CD4-positive, CD25-positive, alpha-beta regulatory T cell (primary cell): ENCODE results near the gene AUTS2. TPM values are rescaled to one million over a fixed set of nuclear protein-coding genes. Genes with fewer than 3 reads are reported as not detected.

Source experiments
- ATAC-seq, 2 donors: fragments of 150-1000 bp; cut with Tn5 transposase; one replicate each; pipeline ENCODE4 v1.10.0; 2021; ENCODE audit warnings: low read depth in 2 of 2, moderate number of reproducible peaks in 2 of 2, moderate library complexity in 1 of 2
- DNase-seq, 3 donors: peaks; one replicate each; pipeline versions ENCODE4 v3.0.0 to v3.0.0-alpha.2; 2012 to 2022; ENCODE audit warnings: mixed read lengths in 1 of 3
- H3K27ac ChIP-seq: one replicate; pipeline ENCODE4 v1.7.0; 2013; ENCODE audit warnings: mild to moderate bottlenecking, low read length; ENCODE audit not compliant: insufficient read depth, poor library complexity, severe bottlenecking
- H3K27me3 ChIP-seq: one replicate; pipeline ENCODE4 v1.7.0; 2013; ENCODE audit warnings: low read length; ENCODE audit not compliant: control insufficient read depth, insufficient read depth
- H3K36me3 ChIP-seq: one replicate; pipeline ENCODE4 v1.7.0; 2013; ENCODE audit warnings: mild to moderate bottlenecking, low read length, moderate library complexity; ENCODE audit not compliant: control insufficient read depth, insufficient read depth
- H3K4me1 ChIP-seq: 2 replicates; pipeline ENCODE4 v1.7.0; 2013; ENCODE audit warnings: mild to moderate bottlenecking, low read length; ENCODE audit not compliant: insufficient read depth, control insufficient read depth, poor library complexity, severe bottlenecking
- H3K4me3 ChIP-seq: one replicate; pipeline ENCODE4 v1.7.0; 2013; ENCODE audit warnings: low read depth, mild to moderate bottlenecking, low read length, moderate library complexity
- H3K9me3 ChIP-seq, 2 experiments: 1 replicate in 1 of 2; 2 replicates in 1 of 2; pipeline ENCODE4 v1.7.0; 2013; ENCODE audit warnings: low read length in 2 of 2, mild to moderate bottlenecking in 1 of 2, moderate library complexity in 1 of 2; ENCODE audit not compliant: control insufficient read depth in 2 of 2
- H3K27ac Mint-ChIP-seq, 3 donors: one replicate each; pipeline ENCODE4 v1.8.0; 2020 to 2022; ENCODE audit warnings: mild to moderate bottlenecking in 3 of 3, mixed read lengths in 3 of 3, moderate library complexity in 2 of 3
- H3K27me3 Mint-ChIP-seq: one replicate; pipeline ENCODE4 v1.8.0; 2022; ENCODE audit warnings: mild to moderate bottlenecking, mixed read lengths
- H3K36me3 Mint-ChIP-seq: one replicate; pipeline ENCODE4 v1.8.0; 2020; ENCODE audit warnings: mixed read lengths
- H3K4me1 Mint-ChIP-seq, 4 donors: one replicate each; pipeline ENCODE4 v1.8.0; 2020 to 2022; ENCODE audit warnings: mixed read lengths in 4 of 4, mild to moderate bottlenecking in 1 of 4
- H3K4me3 Mint-ChIP-seq, 4 donors: one replicate each; pipeline ENCODE4 v1.8.0; 2020 to 2022; ENCODE audit warnings: mild to moderate bottlenecking in 4 of 4, mixed read lengths in 4 of 4, moderate library complexity in 3 of 4
- H3K9me3 Mint-ChIP-seq, 7 donors: one replicate each; pipeline ENCODE4 v1.8.0; 2020 to 2022; ENCODE audit warnings: mixed read lengths in 7 of 7, mild to moderate bottlenecking in 3 of 7, moderate library complexity in 2 of 7
- polyA plus RNA-seq, 4 donors: library from polyadenylated mRNA; unstranded; fragments of 300-500 nt; fragmentation: Illumina TruSeq; gene quantifications; one replicate each; pipeline ENCODE4 v1.2.3, GENCODE V29; 2021
- total RNA-seq: library from RNA; stranded (reverse); gene quantifications from one replicate; pipeline ENCODE4 v1.2.3, GENCODE V29; 2022

AUTS2 gene
- total and polyA plus RNA-seq, 5 donors from 2014 or later = 0.47 to 32.4 (median 0.74) TPM

DNA sequence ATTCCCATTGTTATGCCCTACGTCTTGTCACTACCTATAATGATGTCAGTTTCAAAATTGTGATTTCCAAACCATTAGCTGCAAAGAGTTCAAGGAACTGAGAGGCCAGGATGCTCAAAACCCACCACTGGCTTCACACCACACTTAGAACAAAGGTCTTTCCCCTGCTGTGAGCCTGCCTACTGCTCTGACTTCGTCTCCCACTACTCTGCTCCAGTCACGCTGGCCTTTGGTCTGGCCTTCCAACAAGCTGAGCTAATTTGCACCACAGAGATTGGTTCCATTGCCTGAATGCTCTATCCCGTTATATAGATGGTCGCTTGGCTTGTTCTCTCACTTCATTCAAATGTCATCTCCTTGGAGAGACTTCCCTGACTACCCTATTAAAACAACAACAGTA, 961.5 kb downstream of the AUTS2 start:
- Histone ChIP-seq H3K27me3 (no peaks in the 10 kb centered on the region), H3K9me3 (no peaks in the 10 kb centered on the region), H3K4me1 (no peaks in the 10 kb centered on the region), H3K4me3 (no peak overlapping the region), H3K27ac (no peak overlapping the region), H3K36me3 (no peaks in the 10 kb centered on the region)
- no peaks in the 10 kb centered on the region for H3K27me3 Mint-ChIP-seq
- DNase-seq (no peak), ATAC-seq (no peak)
- H3K4me3 Mint-ChIP-seq = peak overlapping the region in 1 of 4 donors; percentile 10
- no peak overlapping the region for H3K27ac Mint-ChIP-seq
- peaks cover 0 to 15% (median 10%) of the 10 kb centered on the region in 7 donors for H3K9me3 Mint-ChIP-seq
- H3K4me1 Mint-ChIP-seq = no peaks in the 10 kb centered on the region
- no peaks in the 10 kb centered on the region for H3K36me3 Mint-ChIP-seq

- H3K4me3 ChIP-seq = no peak overlapping the region
- no peaks in the 10 kb centered on the region for H3K4me1 ChIP-seq
- Mint-ChIP-seq H3K27ac (no peak overlapping the region), H3K4me1 (no peaks in the 10 kb centered on the region), H3K4me3 (no peak overlapping the region), H3K9me3 (peaks cover under 1 to 10% (median 8%) of the 10 kb centered on the region in 7 donors), H3K36me3 (no peaks in the 10 kb centered on the region), H3K27me3 (no peaks in the 10 kb centered on the region)
- no peaks in the 10 kb centered on the region for H3K9me3 ChIP-seq
- H3K36me3 ChIP-seq = no peaks in the 10 kb centered on the region
- H3K27me3 ChIP-seq = no peaks in the 10 kb centered on the region
- H3K27ac ChIP-seq = no peak overlapping the region
- no peak for DNase-seq
- ATAC-seq = no peak
Measured at GRCh38 chr7:70563960-70564359, 965.7 kb downstream of the AUTS2 start.

DNA sequence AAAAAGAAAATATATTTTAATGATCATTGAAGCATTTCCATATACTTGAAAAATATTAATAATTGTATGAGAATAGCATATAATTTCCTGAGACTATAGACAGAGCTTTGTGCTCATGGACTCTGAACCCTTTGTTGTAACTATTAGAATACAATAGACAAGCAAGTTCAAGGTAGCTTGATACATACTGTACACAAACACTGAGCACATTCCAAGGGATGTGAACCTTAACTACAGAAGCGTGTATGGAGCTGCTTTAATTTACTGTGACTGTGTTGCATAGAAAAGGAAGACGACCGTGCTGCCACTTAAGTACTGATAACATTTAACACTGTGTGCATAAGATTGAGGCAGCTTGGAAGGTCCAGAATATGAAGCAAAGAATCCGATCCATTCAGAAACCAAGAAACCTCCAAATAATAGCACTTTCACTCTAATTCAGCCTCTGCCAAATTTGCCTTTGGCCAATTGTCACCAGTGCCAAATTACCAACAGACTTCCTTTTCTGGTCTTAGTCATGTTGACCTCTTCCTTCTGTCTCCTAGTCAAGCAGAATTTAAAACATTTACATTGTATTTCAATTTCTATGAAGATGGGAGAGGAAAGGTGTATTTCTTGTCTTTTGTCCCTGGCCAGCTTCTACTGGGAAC, 967.6 kb downstream of the AUTS2 start:
- H3K27me3 Mint-ChIP-seq = no peaks in the 10 kb centered on the region
- no peak for ATAC-seq
- Histone ChIP-seq H3K36me3 (no peaks in the 10 kb centered on the region), H3K27ac (no peak overlapping the region), H3K4me1 (no peaks in the 10 kb centered on the region), H3K27me3 (no peaks in the 10 kb centered on the region), H3K9me3 (no peaks in the 10 kb centered on the region), H3K4me3 (no peak overlapping the region)
- no peak overlapping the region for H3K27ac Mint-ChIP-seq
- peaks cover 0 to 5% (median 1%) of the 10 kb centered on the region in 7 donors for H3K9me3 Mint-ChIP-seq
- H3K4me1 Mint-ChIP-seq = no peaks in the 10 kb centered on the region
- H3K36me3 Mint-ChIP-seq = no peaks in the 10 kb centered on the region
- no peak for DNase-seq
- H3K4me3 Mint-ChIP-seq = no peak overlapping the region

DNA sequence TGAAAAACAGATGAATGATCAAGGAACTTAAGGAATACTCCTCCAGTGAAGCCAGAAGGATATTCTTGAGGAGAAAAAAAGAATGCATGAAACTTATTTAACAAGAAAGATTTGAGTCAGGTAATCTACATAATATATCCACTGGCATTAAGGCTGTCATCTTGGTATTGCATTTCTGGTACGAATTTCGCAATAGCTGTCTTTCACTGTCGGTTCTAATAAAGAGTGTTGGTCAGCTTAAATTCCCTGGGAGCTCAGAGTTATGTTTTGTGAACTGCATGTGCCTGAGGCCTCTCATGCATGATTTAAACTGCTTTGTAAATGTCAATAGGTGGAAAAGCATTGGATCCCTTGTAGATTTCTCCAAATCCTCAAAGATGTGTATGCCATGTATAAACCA, 968.4 kb downstream of the AUTS2 start:
- H3K27ac ChIP-seq = no peak overlapping the region
- Mint-ChIP-seq H3K4me1 (no peaks in the 10 kb centered on the region), H3K27me3 (no peaks in the 10 kb centered on the region)

DNA sequence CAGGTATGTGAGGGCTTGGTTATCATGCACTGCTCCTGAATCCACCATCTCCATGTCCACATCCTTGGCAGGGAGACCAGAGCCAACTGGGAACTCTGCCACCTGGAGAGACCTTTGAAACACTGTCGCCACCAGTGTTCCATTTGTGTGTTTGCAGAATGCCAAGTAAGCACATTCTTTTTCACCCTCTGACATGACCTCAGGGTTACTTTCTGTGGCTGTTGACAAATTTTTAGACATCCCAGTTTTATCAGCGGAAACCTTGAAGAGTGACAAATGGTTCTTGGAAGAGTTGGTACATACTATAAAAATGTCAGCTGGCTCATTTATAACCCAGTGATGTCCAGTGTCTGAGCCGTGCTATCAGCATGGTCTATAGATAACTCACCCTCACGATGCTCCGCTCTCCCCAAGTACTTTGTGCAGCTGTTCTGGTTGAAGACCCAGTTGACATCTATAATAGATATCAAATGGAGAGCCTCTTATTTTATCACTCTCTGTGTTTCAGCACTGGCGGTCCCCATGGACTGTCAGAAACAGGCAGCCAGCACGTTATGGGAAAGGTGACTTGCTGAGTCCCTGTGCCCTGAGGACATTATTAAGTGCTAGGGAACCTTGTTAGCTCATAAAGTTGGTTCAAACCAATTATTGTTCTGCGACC, 970.5 kb downstream of the AUTS2 start:
- Histone ChIP-seq H3K27me3 (no peaks in the 10 kb centered on the region), H3K9me3 (no peaks in the 10 kb centered on the region), H3K27ac (no peak overlapping the region), H3K4me3 (no peak overlapping the region), H3K4me1 (no peaks in the 10 kb centered on the region), H3K36me3 (no peaks in the 10 kb centered on the region)
- no peak for DNase-seq
- Mint-ChIP-seq H3K4me3 (no peak overlapping the region), H3K4me1 (no peaks in the 10 kb centered on the region), H3K27me3 (no peaks in the 10 kb centered on the region), H3K36me3 (no peaks in the 10 kb centered on the region), H3K9me3 (peaks cover 0 to 8% (median 1%) of the 10 kb centered on the region in 7 donors), H3K27ac (no peak overlapping the region)
- no peak for ATAC-seq

More for the DNA sequence above, 968.4 kb downstream of the AUTS2 start:
- no peak overlapping the region for H3K4me3 Mint-ChIP-seq
- no peak for ATAC-seq
- no peak overlapping the region for H3K27ac Mint-ChIP-seq
- Histone ChIP-seq H3K36me3 (no peaks in the 10 kb centered on the region), H3K9me3 (no peaks in the 10 kb centered on the region), H3K27me3 (no peaks in the 10 kb centered on the region), H3K4me1 (no peaks in the 10 kb centered on the region), H3K4me3 (no peak overlapping the region)
- peaks cover 0 to 8% (median 1%) of the 10 kb centered on the region in 7 donors for H3K9me3 Mint-ChIP-seq
- no peaks in the 10 kb centered on the region for H3K36me3 Mint-ChIP-seq
- no peak for DNase-seq

DNA sequence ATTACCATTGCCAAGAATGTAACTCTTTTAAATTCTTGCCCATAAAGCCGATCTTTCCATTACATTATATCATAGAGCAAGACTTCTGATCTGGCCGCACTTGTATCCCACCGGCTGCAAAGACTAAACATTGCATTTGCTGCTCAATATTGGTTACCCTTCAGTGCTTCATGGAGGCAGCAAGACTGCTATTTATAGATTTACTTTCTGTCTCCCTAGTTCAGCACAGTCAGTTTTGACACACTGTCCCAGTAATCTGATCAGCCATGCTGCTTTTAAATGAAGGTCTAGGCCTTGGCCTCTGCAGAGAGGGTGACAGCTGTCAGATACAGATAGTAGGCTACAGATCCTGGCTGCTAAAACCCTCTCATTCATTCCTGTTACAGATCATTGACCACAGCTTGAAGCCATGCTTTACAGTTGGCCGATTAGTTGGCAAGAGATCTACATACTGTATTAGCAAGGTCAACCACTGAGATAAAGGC, 971.1 kb downstream of the AUTS2 start:
- H3K27ac Mint-ChIP-seq = no peak overlapping the region
- no peaks in the 10 kb centered on the region for H3K4me1 Mint-ChIP-seq
- no peak for ATAC-seq

GRCh38 chr7:70570029-70570428, 971.8 kb downstream of the AUTS2 start:
- Mint-ChIP-seq H3K36me3 (no peaks in the 10 kb centered on the region), H3K27me3 (no peaks in the 10 kb centered on the region), H3K9me3 (peaks cover 0 to 8% (median 1%) of the 10 kb centered on the region in 7 donors), H3K4me3 (no peak overlapping the region), H3K4me1 (no peaks in the 10 kb centered on the region), H3K27ac (no peak overlapping the region)
- Histone ChIP-seq H3K4me3 (no peak overlapping the region), H3K4me1 (no peaks in the 10 kb centered on the region), H3K27ac (no peak overlapping the region), H3K27me3 (no peaks in the 10 kb centered on the region), H3K36me3 (no peaks in the 10 kb centered on the region), H3K9me3 (no peaks in the 10 kb centered on the region)
- DNase-seq (no peak), ATAC-seq (no peak)

More for the DNA sequence above, 971.1 kb downstream of the AUTS2 start:
- Mint-ChIP-seq H3K9me3 (peaks cover 0 to 8% (median 1%) of the 10 kb centered on the region in 7 donors), H3K27me3 (no peaks in the 10 kb centered on the region), H3K36me3 (no peaks in the 10 kb centered on the region), H3K4me3 (peak overlapping the region in 1 of 4 donors; percentile 51)
- Histone ChIP-seq H3K4me3 (no peak overlapping the region), H3K36me3 (no peaks in the 10 kb centered on the region), H3K4me1 (no peaks in the 10 kb centered on the region), H3K9me3 (no peaks in the 10 kb centered on the region), H3K27me3 (no peaks in the 10 kb centered on the region), H3K27ac (no peak overlapping the region)
- DNase-seq = no peak

DNA sequence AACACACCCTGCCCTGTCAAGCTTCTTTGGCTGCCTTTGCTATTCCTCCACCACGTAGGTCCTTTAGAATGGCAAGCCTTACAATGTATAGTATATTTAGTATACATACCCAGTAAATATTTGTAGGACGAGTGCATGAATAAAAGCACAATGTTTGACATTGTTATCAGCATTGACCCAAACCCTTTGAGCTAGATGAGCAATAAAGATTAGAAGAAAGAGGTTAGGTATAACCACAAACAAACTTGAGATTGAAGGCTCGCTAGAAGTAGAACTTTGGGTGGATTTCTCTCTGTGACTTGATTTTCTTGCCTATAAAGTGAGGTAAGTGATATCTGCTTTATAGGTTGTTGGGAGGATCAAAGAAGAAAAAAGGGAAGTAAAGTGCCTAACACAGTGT, 972.7 kb downstream of the AUTS2 start:
- H3K4me3 Mint-ChIP-seq = no peak overlapping the region
- Histone ChIP-seq H3K36me3 (no peaks in the 10 kb centered on the region), H3K27ac (no peak overlapping the region), H3K4me1 (no peaks in the 10 kb centered on the region), H3K4me3 (no peak overlapping the region), H3K27me3 (no peaks in the 10 kb centered on the region), H3K9me3 (no peaks in the 10 kb centered on the region)
- H3K4me1 Mint-ChIP-seq = no peaks in the 10 kb centered on the region
- peak overlapping the region in 1 of 3 donors; percentile 3 for H3K27ac Mint-ChIP-seq
- no peak for DNase-seq
- H3K9me3 Mint-ChIP-seq = peaks cover 0 to 8% (median 1%) of the 10 kb centered on the region in 7 donors
- no peak for ATAC-seq
- H3K36me3 Mint-ChIP-seq = no peaks in the 10 kb centered on the region
- no peaks in the 10 kb centered on the region for H3K27me3 Mint-ChIP-seq
